K562 (cell line): ENCODE data around the gene PRTFDC1. TPM values are rescaled to one million over a fixed set of nuclear protein-coding genes. Genes with fewer than 3 reads are reported as not detected.

Source experiments
- KDM1A ChIP-seq, 2 experiments: fragments of 450-650 bp; IDR thresholded peaks; 2 replicates each; pipeline ENCODE4 v1.6.1; 2016; ENCODE audit warnings: mild to moderate bottlenecking in 2 of 2
- polyA plus RNA-seq, 8 experiments: library from polyadenylated mRNA; depleted of rRNA in 4 of 8; stranded (reverse) in 5 of 8; unstranded in 3 of 8; fragments of >200 nt; fragmentation: Nextera tagmentation in 2 of 8; fragmentation: Illumina TruSeq in 1 of 8; extraction: Ambion mirVana in 2 of 8; extraction: Trizol in 1 of 8; gene quantifications; 2 replicates each; pipeline versions ENCODE4 v1.2.1 to v1.2.3, GENCODE V29; 2011 to 2014; ENCODE audit warnings: inconsistent platforms in 1 of 8, missing spikeins in 1 of 8
- total RNA-seq, 7 experiments: library from RNA; depleted of rRNA in 6 of 7; stranded (reverse); fragments of >200 nt in 6 of 7; fragmentation: Illumina TruSeq in 2 of 7; extraction: Trizol in 2 of 7; gene quantifications; 2 replicates each; pipeline versions ENCODE4 v1.2.1 to v1.2.3, GENCODE V29; 2011 to 2021; ENCODE audit warnings: low replicate concordance in 1 of 7
- TF ChIP-seq, protein P1 (sequence below), 2 experiments: fragments of 450-650 bp in 1 of 2; sonication (generic) in 1 of 2; formaldehyde crosslinking in 1 of 2; IDR thresholded peaks; 2 replicates each; pipeline versions ENCODE4 v1.7.1 to v1.9.0; 2016 to 2022; ENCODE audit warnings: inconsistent platforms in 1 of 2, mild to moderate bottlenecking in 1 of 2, missing genetic modification reagents in 1 of 2

Gene PRTFDC1
- total and polyA plus RNA-seq, 9 of the 15 experiments (the other 6 are each of a cell fraction or from before 2014, with no cell fraction given), result 7.0 to 27.6 (median 10.0) TPM

GRCh38 chr10:24889639-24890038, 62.8 kb downstream of the PRTFDC1 start (continued):
- TF ChIP-seq, protein P1, sequence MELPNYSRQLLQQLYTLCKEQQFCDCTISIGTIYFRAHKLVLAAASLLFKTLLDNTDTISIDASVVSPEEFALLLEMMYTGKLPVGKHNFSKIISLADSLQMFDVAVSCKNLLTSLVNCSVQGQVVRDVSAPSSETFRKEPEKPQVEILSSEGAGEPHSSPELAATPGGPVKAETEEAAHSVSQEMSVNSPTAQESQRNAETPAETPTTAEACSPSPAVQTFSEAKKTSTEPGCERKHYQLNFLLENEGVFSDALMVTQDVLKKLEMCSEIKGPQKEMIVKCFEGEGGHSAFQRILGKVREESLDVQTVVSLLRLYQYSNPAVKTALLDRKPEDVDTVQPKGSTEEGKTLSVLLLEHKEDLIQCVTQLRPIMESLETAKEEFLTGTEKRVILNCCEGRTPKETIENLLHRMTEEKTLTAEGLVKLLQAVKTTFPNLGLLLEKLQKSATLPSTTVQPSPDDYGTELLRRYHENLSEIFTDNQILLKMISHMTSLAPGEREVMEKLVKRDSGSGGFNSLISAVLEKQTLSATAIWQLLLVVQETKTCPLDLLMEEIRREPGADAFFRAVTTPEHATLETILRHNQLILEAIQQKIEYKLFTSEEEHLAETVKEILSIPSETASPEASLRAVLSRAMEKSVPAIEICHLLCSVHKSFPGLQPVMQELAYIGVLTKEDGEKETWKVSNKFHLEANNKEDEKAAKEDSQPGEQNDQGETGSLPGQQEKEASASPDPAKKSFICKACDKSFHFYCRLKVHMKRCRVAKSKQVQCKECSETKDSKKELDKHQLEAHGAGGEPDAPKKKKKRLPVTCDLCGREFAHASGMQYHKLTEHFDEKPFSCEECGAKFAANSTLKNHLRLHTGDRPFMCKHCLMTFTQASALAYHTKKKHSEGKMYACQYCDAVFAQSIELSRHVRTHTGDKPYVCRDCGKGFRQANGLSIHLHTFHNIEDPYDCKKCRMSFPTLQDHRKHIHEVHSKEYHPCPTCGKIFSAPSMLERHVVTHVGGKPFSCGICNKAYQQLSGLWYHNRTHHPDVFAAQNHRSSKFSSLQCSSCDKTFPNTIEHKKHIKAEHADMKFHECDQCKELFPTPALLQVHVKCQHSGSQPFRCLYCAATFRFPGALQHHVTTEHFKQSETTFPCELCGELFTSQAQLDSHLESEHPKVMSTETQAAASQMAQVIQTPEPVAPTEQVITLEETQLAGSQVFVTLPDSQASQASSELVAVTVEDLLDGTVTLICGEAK (IDR thresholded peaks at IDR 0.05), result no peak
- TF ChIP-seq, protein P1 (CRISPR knock-in tag; IDR thresholded peaks at IDR 0.05), result no peak
- TF ChIP-seq KDM1A (IDR thresholded peaks at IDR 0.05), result no peak
